H1 (cell line): ENCODE measurements around the gene CFAP210. TPM values are rescaled to one million over a fixed set of nuclear protein-coding genes. Genes with fewer than 3 reads are reported as not detected.

Source experiments
- CTCF ChIA-PET: fragments of 300-600 bp; sonication (Branson Sonifier 250); formaldehyde crosslinking; loops from one replicate; lab custom pipeline; 2021; ENCODE audit not compliant: partially characterized antibody; lab: Charles Lee
- POLR2A ChIA-PET: fragments of 300-600 bp; sonication (Branson Sonifier 250); formaldehyde crosslinking; loops from one replicate; lab custom pipeline; 2021; ENCODE audit warnings: inconsistent platforms; ENCODE audit not compliant: partially characterized antibody; lab: Charles Lee
- DNase-seq, 2 experiments: peaks; one replicate each; pipeline versions ENCODE4 v3.0.0 to v3.0.0-alpha.2; 2010 to 2022; ENCODE audit warnings: low spot score in 2 of 2, low read depth in 1 of 2, mixed read lengths in 1 of 2
- FAIRE-seq: peaks from 2 replicates; lab custom pipeline; 2011; peaks lifted over from hg19 to GRCh38; lab: Jason Lieb, UNC
- H2AFZ ChIP-seq: 2 replicates; pipeline ENCODE4 v1.8.1; 2012; ENCODE audit warnings: low read length, inconsistent platforms
- H2AK5ac ChIP-seq: 2 replicates; pipeline ENCODE4 v1.6.1; 2013; ENCODE audit warnings: low read depth, low read length
- H2BK120ac ChIP-seq: replicated peaks from 2 replicates; pipeline ENCODE3; 2013; ENCODE audit warnings: low read depth, low read length, inconsistent platforms
- H2BK12ac ChIP-seq: 2 replicates; pipeline ENCODE4 v1.6.1; 2013; ENCODE audit warnings: low read depth, low read length
- H2BK15ac ChIP-seq: 2 replicates; pipeline ENCODE4 v1.6.1; 2013; ENCODE audit warnings: low read length
- H2BK20ac ChIP-seq: 2 replicates; pipeline ENCODE4 v1.6.1; 2013; ENCODE audit warnings: low read length
- H2BK5ac ChIP-seq: 2 replicates; pipeline ENCODE4 v1.6.1; 2013; ENCODE audit warnings: low read depth, low read length
- H3K14ac ChIP-seq: 2 replicates; pipeline ENCODE4 v1.6.1; 2013; ENCODE audit warnings: inconsistent platforms; ENCODE audit not compliant: insufficient read length
- H3K18ac ChIP-seq: 2 replicates; pipeline ENCODE4 v1.6.1; 2013; ENCODE audit warnings: low read length; ENCODE audit errors: extremely low read depth
- H3K23ac ChIP-seq: 2 replicates; pipeline ENCODE4 v1.6.1; 2013; ENCODE audit warnings: inconsistent platforms; ENCODE audit not compliant: insufficient read length
- H3K23me2 ChIP-seq: 2 replicates; pipeline ENCODE4 v1.6.1; 2013; ENCODE audit warnings: low read depth, low read length
- H3K27ac ChIP-seq: 2 replicates; pipeline ENCODE4 v1.6.1; 2011; ENCODE audit warnings: low read depth, low read length, inconsistent platforms
- H3K27me3 ChIP-seq, 4 experiments: replicated peaks in 1 of 4; 1 replicate in 1 of 4; 2 replicates in 3 of 4; pipeline versions ENCODE4 v1.6.1 to v1.8.1; 2011 to 2013; ENCODE audit warnings: low read length in 3 of 4, mild to moderate bottlenecking in 3 of 4, inconsistent platforms in 2 of 4, mixed read lengths in 2 of 4, moderate library complexity in 1 of 4; ENCODE audit not compliant: control insufficient read depth in 3 of 4, insufficient read depth in 3 of 4; ENCODE audit errors: extremely low read depth in 1 of 4
- H3K36me3 ChIP-seq, 4 experiments: 2 replicates each; pipeline versions ENCODE4 v1.6.1 to v1.8.1; 2011 to 2013; ENCODE audit warnings: mild to moderate bottlenecking in 4 of 4, low read length in 3 of 4, moderate library complexity in 2 of 4, control low read depth in 1 of 4, inconsistent platforms in 1 of 4; ENCODE audit not compliant: insufficient read depth in 4 of 4, control insufficient read depth in 2 of 4
- H3K4ac ChIP-seq: replicated peaks from 2 replicates; pipeline ENCODE3; 2013; ENCODE audit warnings: low read length, low read depth, mixed read lengths, inconsistent platforms; ENCODE audit not compliant: insufficient read length
- H3K4me1 ChIP-seq, 4 experiments: replicated peaks in 1 of 4; 1 replicate in 1 of 4; 2 replicates in 3 of 4; pipeline versions ENCODE4 v1.6.1 to v1.8.1; 2011 to 2013; ENCODE audit warnings: low read length in 3 of 4, inconsistent platforms in 2 of 4, mixed read lengths in 1 of 4; ENCODE audit not compliant: insufficient read depth in 4 of 4, control insufficient read depth in 3 of 4
- H3K4me2 ChIP-seq, 2 experiments: 2 replicates each; pipeline versions ENCODE4 v1.6.1 to v1.8.1; 2011 to 2013; ENCODE audit warnings: low read depth in 2 of 2, low read length in 2 of 2, control low read depth in 1 of 2, inconsistent platforms in 1 of 2, mild to moderate bottlenecking in 1 of 2; ENCODE audit not compliant: insufficient read depth in 1 of 2
- H3K4me3 ChIP-seq, 4 experiments: fragments of 200-600, 300-600 bp in 1 of 4; sonication (generic), shearing (Covaris generic), sonication (Bioruptor Twin) in 1 of 4; 2 replicates each; pipeline versions ENCODE4 v1.5.1 to v1.8.1; 2011 to 2016; ENCODE audit warnings: low read length in 4 of 4, low read depth in 3 of 4, control low read depth in 2 of 4, inconsistent platforms in 2 of 4, mild to moderate bottlenecking in 2 of 4, mixed read lengths in 1 of 4, moderate library complexity in 1 of 4; ENCODE audit not compliant: insufficient read depth in 2 of 4; ENCODE audit errors: extremely low read depth in 1 of 4
- H3K56ac ChIP-seq: replicated peaks from 2 replicates; pipeline ENCODE3; 2013; ENCODE audit warnings: low read depth, mild to moderate bottlenecking, mixed read lengths, low read length, inconsistent platforms; ENCODE audit not compliant: insufficient read length
- H3K79me1 ChIP-seq: 2 replicates; pipeline ENCODE4 v1.6.1; 2013; ENCODE audit warnings: low read depth, low read length, control low read depth
- H3K79me2 ChIP-seq, 2 experiments: 2 replicates each; pipeline versions ENCODE4 v1.6.1 to v1.8.1; 2012 to 2013; ENCODE audit warnings: low read length in 2 of 2, mild to moderate bottlenecking in 2 of 2, inconsistent platforms in 1 of 2; ENCODE audit not compliant: insufficient read depth in 2 of 2, control insufficient read depth in 1 of 2
- H3K9ac ChIP-seq, 4 experiments: replicated peaks in 1 of 4; 1 replicate in 1 of 4; 2 replicates in 3 of 4; pipeline versions ENCODE4 v1.6.1 to v1.8.1; 2011 to 2013; ENCODE audit warnings: low read depth in 3 of 4, low read length in 3 of 4, control low read depth in 2 of 4, mild to moderate bottlenecking in 2 of 4, moderate library complexity in 2 of 4, inconsistent platforms in 1 of 4; ENCODE audit errors: extremely low read depth in 1 of 4
- H3K9me3 ChIP-seq, 2 experiments: 2 replicates each; pipeline versions ENCODE4 v1.6.1 to v1.8.1; 2012 to 2013; ENCODE audit warnings: mild to moderate bottlenecking in 2 of 2, moderate library complexity in 2 of 2, control low read depth in 1 of 2, inconsistent platforms in 1 of 2, low read depth in 1 of 2, low read length in 1 of 2, mixed read lengths in 1 of 2; ENCODE audit not compliant: insufficient read depth in 2 of 2
- H4K20me1 ChIP-seq, 2 experiments: replicated peaks in 1 of 2; 2 replicates each; pipeline versions ENCODE3 to v1.8.1; 2011 to 2013; ENCODE audit warnings: inconsistent platforms in 2 of 2, low read length in 2 of 2, mild to moderate bottlenecking in 1 of 2; ENCODE audit not compliant: insufficient read depth in 2 of 2, control insufficient read depth in 1 of 2
- H4K5ac ChIP-seq: 2 replicates; pipeline ENCODE4 v1.6.1; 2013; ENCODE audit warnings: low read length, low read depth, mixed read lengths, inconsistent platforms; ENCODE audit not compliant: insufficient read length
- H4K8ac ChIP-seq: 2 replicates; pipeline ENCODE4 v1.8.0; 2013; ENCODE audit warnings: mild to moderate bottlenecking, moderate library complexity, low read length, inconsistent platforms; ENCODE audit not compliant: insufficient read depth; ENCODE audit errors: extremely low read depth
- H4K91ac ChIP-seq: replicated peaks from 2 replicates; pipeline ENCODE3; 2013; ENCODE audit warnings: low read length, mixed read lengths, inconsistent platforms; ENCODE audit not compliant: insufficient read length
- CBX8 ChIP-seq: fragments of 300-800, 300-1000 bp; sonication (generic); IDR thresholded peaks from 2 replicates; pipeline ENCODE4 v1.7.1; 2016; ENCODE audit warnings: low read depth, low read length, borderline replicate concordance
- GTF2F1 ChIP-seq: IDR thresholded peaks from 2 replicates; pipeline ENCODE4 v1.6.1; 2012; ENCODE audit warnings: low read depth, low read length, improper control_type of control experiment, borderline replicate concordance
- NRF1 ChIP-seq: IDR thresholded peaks from 2 replicates; pipeline ENCODE4 v1.6.1; 2011; ENCODE audit warnings: mild to moderate bottlenecking, low read depth, low read length, improper control_type of control experiment
- WGBS, 2 experiments: shearing (Covaris generic) in 1 of 2; methylation state at CpG; one replicate each; pipeline versions ENCODE4 v1.1.6 to v1.1.7; 2013 to 2015; ENCODE audit warnings: low lambda C conversion rate in 2 of 2, mixed read lengths in 2 of 2, inconsistent platforms in 1 of 2, low coverage in 1 of 2, missing lambda C conversion rate in 1 of 2; ENCODE audit not compliant: insufficient replicate concordance in 2 of 2, insufficient coverage in 1 of 2, insufficient read length in 1 of 2; ENCODE audit errors: extremely low coverage in 1 of 2, missing lambda C conversion rate in 1 of 2; 5-methylcytosine and 5-hydroxymethylcytosine counted together
- polyA plus RNA-seq, 7 experiments: library from polyadenylated mRNA; depleted of rRNA in 3 of 7; stranded (reverse) in 5 of 7; unstranded in 2 of 7; fragments of >200 nt in 5 of 7; fragments of 200-250 nt in 2 of 7; gene quantifications; 1 replicate in 5 of 7; 2 replicates in 1 of 7; 4 replicates in 1 of 7; pipeline versions ENCODE4 v1.2.1 to v1.2.3, GENCODE V29; 2011 to 2013; ENCODE audit warnings: missing spikeins in 2 of 7, mixed read lengths in 2 of 7
- total RNA-seq: library from RNA; stranded (reverse); fragmentation: NEBNext Ultra II Directional; extraction: Animal tissue kit (Norgen Biotek cat#: 25700); gene quantifications from 2 replicates; pipeline ENCODE4 v1.2.1, GENCODE V29; 2021

CFAP210 gene
- total and polyA plus RNA-seq, 2 of the 8 experiments (the other 6 are each of a cell fraction or from before 2014, with no cell fraction given): 0.06 to 0.37 TPM

- no peak overlapping the region for H3K56ac ChIP-seq
- no peaks in the 10 kb centered on the region for H3K79me1 ChIP-seq
- no peak overlapping the region for H2BK15ac ChIP-seq
- no peak overlapping the region; a peak in 1 of 7 replicates for H3K9ac ChIP-seq
- no peak overlapping the region for H2AFZ ChIP-seq
- H4K5ac ChIP-seq: no peak overlapping the region
- no peak overlapping the region for H3K23ac ChIP-seq
- no peaks in the 10 kb centered on the region for H3K79me2 ChIP-seq
- CTCF ChIA-PET: interaction anchor here (0.8 kb wide), 1 partner anchor 8 kb away, joined by 3 read pairs; no protein-coding TSS in a partner anchor
- TF ChIP-seq CBX8: no peak
- no peak for TF ChIP-seq NRF1
- no peak for TF ChIP-seq GTF2F1
- TF ChIP-seq, all 59 proteins: peak for 0
- H3K36me3 ChIP-seq: no peaks in the 10 kb centered on the region; a peak in 1 of 8 replicates
- FAIRE-seq (no peak), DNase-seq (no peak)
- H4K91ac ChIP-seq: no peak overlapping the region
- no peak overlapping the region for H3K4me2 ChIP-seq
- no peak overlapping the region for H3K18ac ChIP-seq
- H3K23me2 ChIP-seq: no peaks in the 10 kb centered on the region
- no peaks in the 10 kb centered on the region for H4K20me1 ChIP-seq
- H2BK12ac ChIP-seq: no peak overlapping the region
- H3K4me1 ChIP-seq: peaks cover 0 to 5% (median under 1%) of the 10 kb centered on the region in 4 experiments; a peak in 2 of 7 replicates
- no peak overlapping the region for H2BK120ac ChIP-seq
- no peaks in the 10 kb centered on the region; a peak in 1 of 7 replicates for H3K27me3 ChIP-seq
- H3K9me3 ChIP-seq: peaks cover 0 to 2% of the 10 kb centered on the region in 2 experiments; a peak in 1 of 4 replicates
- POLR2A ChIA-PET: interaction anchor here (1.4 to 1.7 kb wide), 2 partner anchors 11 to 21 kb away, joined by 3 to 5 read pairs; partner anchors contain the start of genes CFAP210 and PHOSPHO2
- no peak overlapping the region for H2BK20ac ChIP-seq
- 75% methylated on average over 3 of the region's 3 CpGs; no CpG with 5 or more reads in 1 of the 2 experiments for WGBS, 2 experiments
- no peak overlapping the region for H4K8ac ChIP-seq
- no peak overlapping the region for H3K4me3 ChIP-seq
- no peak overlapping the region for H3K27ac ChIP-seq
- H3K4ac ChIP-seq: no peak overlapping the region
- no peak overlapping the region for H2BK5ac ChIP-seq
- H2AK5ac ChIP-seq: no peak overlapping the region
- no peak overlapping the region for H3K14ac ChIP-seq
Measured at GRCh38 chr2:169683425-169684134, 10.6 kb downstream of the CFAP210 start.
